T-helper 1 cell treated with Interleukin-12 subunit alpha and Interleukin-12 subunit beta and Interleukin-4 antibody, amounts not matched to agents 30 ng/mL and 1 ng/mL, for 36 hours (primary cell): ENCODE data around the gene WDR81. TPM values are rescaled to one million over a fixed set of nuclear protein-coding genes. Genes with fewer than 3 reads are reported as not detected.
"Not testable (repeated sequence)": the region's sequence is repeated elsewhere in the genome, so short reads cannot be mapped to it uniquely, and the experiment has no call there.

Experiments used
- intact Hi-C: fragments of 100-400 bp; cut with micrococcal nuclease; formaldehyde crosslinking; loops from one replicate; pipeline ENCODE4 v1.15.1; 2024
- total RNA-seq: library from RNA; stranded (reverse); gene quantifications from 2 replicates; pipeline ENCODE4 v1.2.3, GENCODE V29; 2022

WDR81 gene
- total RNA-seq, 1 donor from 2014 or later: 59.3 TPM

- intact Hi-C loops: no loop called here
These were observed 29.4 kb downstream of the WDR81 start for GRCh38 chr17:1753767-1754429.

GRCh38 chr17:1754430-1755112 lies 30.1 kb downstream of the WDR81 start:
- intact Hi-C loops: no loop called here

- intact Hi-C loops: no loop called here
These were observed 30.8 kb downstream of the WDR81 start for GRCh38 chr17:1755252-1755826.

GRCh38 chr17:1755827-1756262 lies 31.3 kb downstream of the WDR81 start:
- intact Hi-C loops: no loop called here

- intact Hi-C loops: no loop called here
These were observed 34.3 kb downstream of the WDR81 start for GRCh38 chr17:1758807-1759206.

GRCh38 chr17:1759529-1759928 lies 35.0 kb downstream of the WDR81 start:
- intact Hi-C loops: no loop called here

GRCh38 chr17:1762233-1762900 lies 37.9 kb downstream of the WDR81 start:
- intact Hi-C loops: no loop called here

GRCh38 chr17:1762901-1763898 lies 38.7 kb downstream of the WDR81 start:
- intact Hi-C loops: no loop called here

GRCh38 chr17:1764284-1764683 lies 39.8 kb downstream of the WDR81 start:
- intact Hi-C loops: loop anchor here (1.0 to 2.0 kb wide), 5 partner anchors 20 to 107 kb away; partner anchors contain the start of genes RPA1 and WDR81

- intact Hi-C loops: loop anchor here (1.0 to 2.0 kb wide), 5 partner anchors 20 to 106 kb away; partner anchors contain the start of genes RPA1 and WDR81
These were observed 40.2 kb downstream of the WDR81 start for GRCh38 chr17:1764705-1765104.

GRCh38 chr17:1765576-1765975 lies 41.1 kb downstream of the WDR81 start:
- intact Hi-C loops: loop anchor here (2.0 kb wide), 3 partner anchors 41 to 105 kb away; partner anchors contain the start of gene WDR81

GRCh38 chr17:1766382-1767135 lies 42.1 kb downstream of the WDR81 start:
- intact Hi-C loops: no loop called here

GRCh38 chr17:1767358-1767757 lies 42.9 kb downstream of the WDR81 start:
- intact Hi-C loops: no loop called here

GRCh38 chr17:1769822-1770477 lies 45.4 kb downstream of the WDR81 start:
- intact Hi-C loops: no loop called here

- intact Hi-C loops: not testable (repeated sequence)
These were observed 48.6 kb downstream of the WDR81 start for GRCh38 chr17:1773000-1773695.

GRCh38 chr17:1773696-1774181 lies 49.2 kb downstream of the WDR81 start:
- intact Hi-C loops: no loop called here

GRCh38 chr17:1774390-1775176 lies 50.1 kb downstream of the WDR81 start:
- intact Hi-C loops: no loop called here

- intact Hi-C loops: no loop called here
These were observed 51.8 kb downstream of the WDR81 start for GRCh38 chr17:1776328-1776727.
